ENCODE measurements around the gene TIMP3.

TIMP3 gene

DNA sequence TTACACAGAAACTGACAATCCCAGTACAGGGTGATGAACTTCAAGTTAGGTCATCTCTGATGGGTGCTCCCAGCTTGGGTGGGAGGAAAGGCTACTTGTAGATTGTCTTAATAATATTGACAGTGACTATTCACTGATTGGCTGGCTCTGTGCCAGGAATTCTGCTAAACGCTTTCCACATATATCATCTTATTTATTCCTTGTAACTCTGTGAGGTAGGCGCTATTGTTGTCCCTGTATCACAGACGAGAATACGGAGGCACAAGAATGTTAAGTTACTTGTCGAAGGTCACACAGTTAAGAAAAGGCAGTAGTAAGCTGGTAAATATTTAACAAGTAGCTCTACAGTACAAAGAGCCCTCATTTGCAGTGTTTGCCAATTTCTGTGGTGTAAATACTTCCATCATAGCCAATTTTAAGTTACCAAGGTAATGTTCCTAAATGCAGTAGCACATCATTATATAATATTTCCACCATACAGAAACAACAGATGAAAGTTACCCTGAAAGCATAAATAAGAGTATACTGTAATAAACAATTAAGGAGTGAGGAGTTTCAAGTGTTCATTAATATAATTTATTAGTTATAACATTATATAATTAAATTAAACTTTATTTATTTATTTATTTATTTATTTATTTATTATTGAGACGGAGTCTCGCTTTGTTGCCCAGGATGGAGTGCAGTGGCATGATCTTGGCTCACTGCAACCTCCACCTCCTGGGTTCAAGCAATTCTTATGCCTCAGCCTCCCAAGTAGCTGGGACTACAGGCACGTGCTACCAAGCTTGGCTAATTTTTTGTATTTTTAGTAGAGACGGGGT, 11.5 kb upstream of the TIMP3 start:
- TF ChIP-seq PPARA (CRISPR knock-in tag; IDR thresholded peaks at IDR 0.05; ENCODE audit: borderline replicate concordance) = no peak
- TF ChIP-seq BACH2 (CRISPR knock-in tag; IDR thresholded peaks at IDR 0.05; ENCODE audit: borderline replicate concordance) = no peak
- no peak for ATAC-seq

- no peak for TF ChIP-seq ZFP30 (CRISPR knock-in tag; IDR thresholded peaks at IDR 0.05)
- TF ChIP-seq BACH2 (CRISPR knock-in tag; IDR thresholded peaks at IDR 0.05; ENCODE audit: borderline replicate concordance) = no peak
- TF ChIP-seq ZC3H10 (CRISPR knock-in tag; IDR thresholded peaks at IDR 0.05) = no peak
- TF ChIP-seq GLIS3 (CRISPR knock-in tag; IDR thresholded peaks at IDR 0.05) = no peak
- no peak for TF ChIP-seq CSRNP3 (CRISPR knock-in tag; IDR thresholded peaks at IDR 0.05)
- TF ChIP-seq ISL1 (CRISPR knock-in tag; IDR thresholded peaks at IDR 0.05) = no peak
- TF ChIP-seq, protein P1, sequence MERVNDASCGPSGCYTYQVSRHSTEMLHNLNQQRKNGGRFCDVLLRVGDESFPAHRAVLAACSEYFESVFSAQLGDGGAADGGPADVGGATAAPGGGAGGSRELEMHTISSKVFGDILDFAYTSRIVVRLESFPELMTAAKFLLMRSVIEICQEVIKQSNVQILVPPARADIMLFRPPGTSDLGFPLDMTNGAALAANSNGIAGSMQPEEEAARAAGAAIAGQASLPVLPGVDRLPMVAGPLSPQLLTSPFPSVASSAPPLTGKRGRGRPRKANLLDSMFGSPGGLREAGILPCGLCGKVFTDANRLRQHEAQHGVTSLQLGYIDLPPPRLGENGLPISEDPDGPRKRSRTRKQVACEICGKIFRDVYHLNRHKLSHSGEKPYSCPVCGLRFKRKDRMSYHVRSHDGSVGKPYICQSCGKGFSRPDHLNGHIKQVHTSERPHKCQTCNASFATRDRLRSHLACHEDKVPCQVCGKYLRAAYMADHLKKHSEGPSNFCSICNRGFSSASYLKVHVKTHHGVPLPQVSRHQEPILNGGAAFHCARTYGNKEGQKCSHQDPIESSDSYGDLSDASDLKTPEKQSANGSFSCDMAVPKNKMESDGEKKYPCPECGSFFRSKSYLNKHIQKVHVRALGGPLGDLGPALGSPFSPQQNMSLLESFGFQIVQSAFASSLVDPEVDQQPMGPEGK (CRISPR knock-in tag; IDR thresholded peaks at IDR 0.05; ENCODE audit: borderline replicate concordance) = no peak
- no peak for TF ChIP-seq PPARA (CRISPR knock-in tag; IDR thresholded peaks at IDR 0.05; ENCODE audit: borderline replicate concordance)
- TF ChIP-seq RARB (CRISPR knock-in tag; IDR thresholded peaks at IDR 0.05) = no peak
- no peak for TF ChIP-seq ARNTL (CRISPR knock-in tag; IDR thresholded peaks at IDR 0.05; ENCODE audit: borderline replicate concordance, low read depth)
- TF ChIP-seq ZFP3 (CRISPR knock-in tag; IDR thresholded peaks at IDR 0.05) = no peak
- no peak for TF ChIP-seq TCF4 (CRISPR knock-in tag; IDR thresholded peaks at IDR 0.05; ENCODE audit: borderline replicate concordance)
- ATAC-seq = no peak
These were observed 10.4 kb upstream of the TIMP3 start for GRCh38 chr22:32791056-32791455.

GRCh38 chr22:32791485-32791884, 10.0 kb upstream of the TIMP3 start:
- ATAC-seq = no peak
- no peak for TF ChIP-seq ZFP3 (CRISPR knock-in tag; IDR thresholded peaks at IDR 0.05)
- no peak for TF ChIP-seq OSR1 (CRISPR knock-in tag; IDR thresholded peaks at IDR 0.05)
- no peak for TF ChIP-seq ZNF70 (CRISPR knock-in tag; IDR thresholded peaks at IDR 0.05)
- no peak for TF ChIP-seq TCF4 (CRISPR knock-in tag; IDR thresholded peaks at IDR 0.05; ENCODE audit: borderline replicate concordance)
- no peak for TF ChIP-seq ZNF8 (CRISPR knock-in tag; IDR thresholded peaks at IDR 0.05)

DNA sequence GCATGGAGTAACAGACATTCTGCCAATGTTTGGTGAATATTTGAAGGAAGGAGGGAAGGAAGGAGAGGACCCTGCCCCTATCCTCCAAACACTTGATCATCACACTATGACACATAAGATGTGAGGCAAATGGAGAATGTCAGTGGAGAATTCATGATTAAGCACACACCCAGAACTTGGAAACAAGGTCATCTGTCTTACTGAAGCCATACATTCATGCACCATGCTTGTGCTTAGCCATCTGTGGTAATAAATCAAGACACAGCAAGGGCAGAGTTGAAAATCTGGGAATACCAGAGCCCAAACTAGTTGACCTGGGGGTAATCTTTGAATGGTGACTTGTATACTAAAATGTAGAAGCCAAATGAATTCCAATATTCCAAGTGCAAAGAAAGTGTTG, 7.9 kb upstream of the TIMP3 start:
- TF ChIP-seq ESRRG (CRISPR knock-in tag; IDR thresholded peaks at IDR 0.05) (no peak), RARB (CRISPR knock-in tag; IDR thresholded peaks at IDR 0.05) (no peak), ZNF70 (CRISPR knock-in tag; IDR thresholded peaks at IDR 0.05) (no peak), ZFP30 (CRISPR knock-in tag; IDR thresholded peaks at IDR 0.05) (no peak), ZFP3 (CRISPR knock-in tag; IDR thresholded peaks at IDR 0.05) (no peak), BACH2 (CRISPR knock-in tag; IDR thresholded peaks at IDR 0.05; ENCODE audit: borderline replicate concordance) (no peak), ARNTL (CRISPR knock-in tag; IDR thresholded peaks at IDR 0.05; ENCODE audit: borderline replicate concordance, low read depth) (no peak), ZC3H10 (CRISPR knock-in tag; IDR thresholded peaks at IDR 0.05) (no peak), CSRNP3 (CRISPR knock-in tag; IDR thresholded peaks at IDR 0.05) (no peak), ISL1 (CRISPR knock-in tag; IDR thresholded peaks at IDR 0.05) (no peak), TCF4 (CRISPR knock-in tag; IDR thresholded peaks at IDR 0.05; ENCODE audit: borderline replicate concordance) (no peak), ZNF565 (CRISPR knock-in tag; conservative IDR thresholded peaks at IDR 0.05; ENCODE audit: low read depth) (no peak), GLIS3 (CRISPR knock-in tag; IDR thresholded peaks at IDR 0.05) (no peak), POU6F1 (CRISPR knock-in tag; IDR thresholded peaks at IDR 0.05; ENCODE audit: borderline replicate concordance, low read depth) (no peak)
- TF ChIP-seq, protein P1 (CRISPR knock-in tag; IDR thresholded peaks at IDR 0.05; ENCODE audit: borderline replicate concordance) = no peak

More for the DNA sequence above, 7.9 kb upstream of the TIMP3 start:
- ATAC-seq = no peak

Measured in SK-N-SH treated with all-trans-retinoic acid at 6 μM for 48 hours (cell line).